Endothelial cell of umbilical vein (primary cell): ENCODE measurements around the gene CHRM4. TPM values are rescaled to one million over a fixed set of nuclear protein-coding genes. Genes with fewer than 3 reads are reported as not detected.
A peak's percentile ranks its signal among the peaks of the same experiment; 100 is the strongest.

Experiments used
- BruUV-seq: library from RNA; stranded (reverse); fragments of 400-500 nt; replicated peaks from 2 replicates; lab custom pipeline; 2021; lab: Mats Ljungman, UMichigan
- CTCF ChIA-PET: fragments of 300-600, 350-600 bp; sonication (Branson Sonifier 250); formaldehyde crosslinking; loops from one replicate; lab custom pipeline; 2021; ENCODE audit warnings: antibody characterized with exemption, inconsistent platforms; lab: Charles Lee
- POLR2A ChIA-PET: fragments of 300-600, 350-600 bp; sonication (Branson Sonifier 250); formaldehyde crosslinking; loops from one replicate; lab custom pipeline; 2021; ENCODE audit warnings: antibody characterized with exemption, inconsistent platforms; lab: Charles Lee
- DNase-seq: peaks from one replicate; pipeline ENCODE4 v3.0.0-alpha.2; 2011; ENCODE audit warnings: low read depth, low spot score
- FAIRE-seq: peaks from 2 replicates; lab custom pipeline; 2011; peaks lifted over from hg19 to GRCh38; lab: Jason Lieb, UNC
- H2AFZ ChIP-seq: 2 replicates; pipeline ENCODE4 v1.6.0; 2012; ENCODE audit warnings: low read depth, low read length, control low read depth, inconsistent platforms
- H3K27ac ChIP-seq: 2 replicates; pipeline ENCODE4 v1.5.1; 2011; ENCODE audit warnings: low read depth, mild to moderate bottlenecking, control low read depth, low read length, moderate library complexity; ENCODE audit not compliant: insufficient read depth
- H3K27me3 ChIP-seq, 2 experiments: 2 replicates each; pipeline versions ENCODE4 v1.6.0 to v1.6.1; 2011; ENCODE audit warnings: low read length in 2 of 2, mixed read lengths in 1 of 2; ENCODE audit not compliant: control insufficient read depth in 2 of 2, insufficient read depth in 2 of 2
- H3K36me3 ChIP-seq, 2 experiments: 2 replicates in 1 of 2; 3 replicates in 1 of 2; pipeline ENCODE4 v1.5.1; 2011; ENCODE audit warnings: low read length in 2 of 2, mild to moderate bottlenecking in 1 of 2, moderate library complexity in 1 of 2; ENCODE audit not compliant: control insufficient read depth in 2 of 2, insufficient read depth in 2 of 2; ENCODE audit errors: extremely low read depth in 1 of 2
- H3K4me1 ChIP-seq: 3 replicates; pipeline ENCODE4 v1.5.1; 2011; ENCODE audit warnings: mild to moderate bottlenecking, low read length; ENCODE audit not compliant: control insufficient read depth, insufficient read depth; ENCODE audit errors: extremely low read depth
- H3K4me2 ChIP-seq: 2 replicates; pipeline ENCODE4 v1.6.1; 2011; ENCODE audit warnings: low read length, control low read depth, mixed read lengths; ENCODE audit not compliant: insufficient read depth
- H3K4me3 ChIP-seq, 3 experiments: fragments of 200-600 bp in 1 of 3; sonication (generic), shearing (Covaris generic) in 1 of 3; replicated peaks in 1 of 3; 2 replicates each; pipeline ENCODE4 v1.5.1; 2011 to 2016; ENCODE audit warnings: control low read depth in 3 of 3, low read length in 3 of 3, mild to moderate bottlenecking in 2 of 3, inconsistent platforms in 1 of 3, low read depth in 1 of 3, moderate library complexity in 1 of 3; ENCODE audit not compliant: insufficient read depth in 1 of 3
- H3K79me2 ChIP-seq: 2 replicates; pipeline ENCODE4 v1.6.0; 2012; ENCODE audit warnings: low read length, inconsistent platforms; ENCODE audit not compliant: control insufficient read depth, insufficient read depth
- H3K9ac ChIP-seq: replicated peaks from 2 replicates; pipeline ENCODE3; 2011; ENCODE audit warnings: low read length, control low read depth; ENCODE audit not compliant: insufficient read depth; ENCODE audit errors: extremely low read depth
- H3K9me1 ChIP-seq: replicated peaks from 3 replicates; pipeline ENCODE4 v1.6.0; 2011; ENCODE audit warnings: mild to moderate bottlenecking, low read length; ENCODE audit not compliant: control insufficient read depth, insufficient read depth; ENCODE audit errors: extremely low read depth
- H3K9me3 ChIP-seq: replicated peaks from 2 replicates; pipeline ENCODE4 v1.5.1; 2012; ENCODE audit warnings: low read length, inconsistent platforms; ENCODE audit not compliant: control insufficient read depth, insufficient read depth
- H4K20me1 ChIP-seq: replicated peaks from 2 replicates; pipeline ENCODE3; 2011; ENCODE audit warnings: mild to moderate bottlenecking, low read length; ENCODE audit not compliant: control insufficient read depth, insufficient read depth; ENCODE audit errors: extremely low read depth
- JUN ChIP-seq: IDR thresholded peaks from 2 replicates; pipeline ENCODE4 v1.6.1; 2011; ENCODE audit warnings: borderline replicate concordance, low read depth; ENCODE audit not compliant: insufficient read length, insufficient read depth
- dilution Hi-C: fragments of 300-500 bp; cut with MboI; formaldehyde crosslinking; loops from one replicate; pipeline ENCODE4 v1.15.0; 2019; ENCODE audit warnings: low sequenced_read_pairs; ENCODE audit not compliant: extremely low pct_ligation_motif_present
- intact Hi-C: fragments of 100-400 bp; cut with micrococcal nuclease; formaldehyde crosslinking; loops from one replicate; pipeline ENCODE4 v1.10.0; 2022
- polyA plus RNA-seq, 4 experiments: library from polyadenylated mRNA; depleted of rRNA in 3 of 4; stranded (reverse) in 3 of 4; unstranded in 1 of 4; fragments of >200 nt; gene quantifications; 2 replicates each; pipeline versions ENCODE4 v1.2.1 to v1.2.3, GENCODE V29; 2011 to 2012; ENCODE audit warnings: missing spikeins in 1 of 4
- total RNA-seq: library from RNA; stranded (reverse); gene quantifications from 2 replicates; pipeline ENCODE4 v1.2.3, GENCODE V29; 2021
- TF ChIP-seq, protein P1 (sequence below), 2 donors: IDR thresholded peaks; 1 replicate in 1 of 2; 2 replicates in 1 of 2; pipeline ENCODE4 v1.5.1; 2011; ENCODE audit warnings: low read length in 2 of 2, mild to moderate bottlenecking in 2 of 2, moderate library complexity in 2 of 2, control low read depth in 1 of 2, inconsistent platforms in 1 of 2, low read depth in 1 of 2; ENCODE audit not compliant: insufficient read depth in 1 of 2; ENCODE audit errors: extremely low read depth in 1 of 2

CHRM4 gene
- total and polyA plus RNA-seq, 2 donors (not counting 3 experiments of a cell fraction or from before 2014, with no cell fraction given), result 0.04 to 0.22 TPM

GRCh38 chr11:46370253-46370652 lies 21.3 kb downstream of the CHRM4 start:
- H3K4me1 ChIP-seq, result no peaks in the 10 kb centered on the region
- H3K4me2 ChIP-seq, result no peak overlapping the region
- no peak for TF ChIP-seq JUN
- TF ChIP-seq, protein P1, sequence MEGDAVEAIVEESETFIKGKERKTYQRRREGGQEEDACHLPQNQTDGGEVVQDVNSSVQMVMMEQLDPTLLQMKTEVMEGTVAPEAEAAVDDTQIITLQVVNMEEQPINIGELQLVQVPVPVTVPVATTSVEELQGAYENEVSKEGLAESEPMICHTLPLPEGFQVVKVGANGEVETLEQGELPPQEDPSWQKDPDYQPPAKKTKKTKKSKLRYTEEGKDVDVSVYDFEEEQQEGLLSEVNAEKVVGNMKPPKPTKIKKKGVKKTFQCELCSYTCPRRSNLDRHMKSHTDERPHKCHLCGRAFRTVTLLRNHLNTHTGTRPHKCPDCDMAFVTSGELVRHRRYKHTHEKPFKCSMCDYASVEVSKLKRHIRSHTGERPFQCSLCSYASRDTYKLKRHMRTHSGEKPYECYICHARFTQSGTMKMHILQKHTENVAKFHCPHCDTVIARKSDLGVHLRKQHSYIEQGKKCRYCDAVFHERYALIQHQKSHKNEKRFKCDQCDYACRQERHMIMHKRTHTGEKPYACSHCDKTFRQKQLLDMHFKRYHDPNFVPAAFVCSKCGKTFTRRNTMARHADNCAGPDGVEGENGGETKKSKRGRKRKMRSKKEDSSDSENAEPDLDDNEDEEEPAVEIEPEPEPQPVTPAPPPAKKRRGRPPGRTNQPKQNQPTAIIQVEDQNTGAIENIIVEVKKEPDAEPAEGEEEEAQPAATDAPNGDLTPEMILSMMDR (IDR thresholded peaks at IDR 0.05; ENCODE audit: extremely low read depth in 1 of 2, insufficient read depth in 1 of 2, low read depth in 1 of 2, low read length in 2 of 2), result no peak
- FAIRE-seq (no peak), DNase-seq (no peak)
- dilution Hi-C loops (no loop called here), intact Hi-C loops (no loop called here)
- H3K36me3 ChIP-seq, result peaks cover 0 to 28% of the 10 kb centered on the region in 2 experiments
- no peaks in the 10 kb centered on the region for H3K79me2 ChIP-seq
- no peaks in the 10 kb centered on the region for H3K27me3 ChIP-seq
- ChIA-PET POLR2A (no interaction called here), CTCF (interaction anchor here (1.5 to 11.6 kb wide), 3 partner anchors 13 to 168 kb away, joined by 3 to 200 read pairs (median 4); partner anchors contain the start of gene DGKZ)
- H3K9me3 ChIP-seq, result no peaks in the 10 kb centered on the region
- BruUV-seq, result no TSS peak
- H2AFZ ChIP-seq, result no peak overlapping the region
- H3K4me3 ChIP-seq, result no peak overlapping the region
- H3K27ac ChIP-seq, result no peak overlapping the region
- H4K20me1 ChIP-seq, result no peaks in the 10 kb centered on the region
- H3K9ac ChIP-seq, result no peak overlapping the region
- H3K9me1 ChIP-seq, result no peaks in the 10 kb centered on the region

GRCh38 chr11:46369458-46370152 lies 22.0 kb downstream of the CHRM4 start:
- Histone ChIP-seq H2AFZ (no peak overlapping the region), H3K9ac (no peak overlapping the region), H3K4me1 (no peaks in the 10 kb centered on the region), H3K4me2 (no peak overlapping the region), H3K9me1 (no peaks in the 10 kb centered on the region), H3K4me3 (no peak overlapping the region), H4K20me1 (no peaks in the 10 kb centered on the region), H3K27me3 (no peaks in the 10 kb centered on the region), H3K36me3 (peaks cover 0 to 22% of the 10 kb centered on the region in 2 experiments), H3K9me3 (no peaks in the 10 kb centered on the region), H3K79me2 (peaks cover 4% of the 10 kb centered on the region), H3K27ac (no peak overlapping the region)
- FAIRE-seq, result peak; percentile 94
- DNase-seq, result peak; percentile 49
- dilution Hi-C loops (no loop called here), intact Hi-C loops (loop anchor here (1.0 kb wide), 1 partner anchor 169 kb away; no protein-coding TSS in a partner anchor)
- no TSS peak for BruUV-seq
- ChIA-PET POLR2A (no interaction called here), CTCF (interaction anchor here (1.2 to 11.6 kb wide), 7 partner anchors 9 to 168 kb away, joined by 3 to 200 read pairs (median 6); partner anchors contain the start of genes CHRM4 and DGKZ)
- no peak for TF ChIP-seq JUN
- TF ChIP-seq, protein P1 (IDR thresholded peaks at IDR 0.05; ENCODE audit: extremely low read depth in 1 of 2, insufficient read depth in 1 of 2, low read depth in 1 of 2, low read length in 2 of 2), result peak; percentile 91 to 98
